ENCODE results near the gene GPAT2.
"Not testable (repeated sequence)": the region's sequence is repeated elsewhere in the genome, so short reads cannot be mapped to it uniquely, and the experiment has no call there.

Gene GPAT2

GRCh38 chr2:96023701-96024100 lies 11.0 kb downstream of the GPAT2 start:
- DNase-seq (ENCODE audit: low read depth) = not testable (repeated sequence)

GRCh38 chr2:96022701-96023447 lies 11.8 kb downstream of the GPAT2 start:
- DNase-seq (ENCODE audit: low read depth) = peak; percentile 49

- DNase-seq (ENCODE audit: low read depth) = not testable (repeated sequence)
Measured at GRCh38 chr2:96022126-96022525, 12.6 kb downstream of the GPAT2 start.

- DNase-seq (ENCODE audit: low read depth) = not testable (repeated sequence)
Measured at GRCh38 chr2:96021142-96021541, 13.6 kb downstream of the GPAT2 start.

GRCh38 chr2:96019909-96020590 lies 14.7 kb downstream of the GPAT2 start:
- DNase-seq (ENCODE audit: low read depth) = not testable (repeated sequence)

GRCh38 chr2:96016321-96016720 lies 18.4 kb downstream of the GPAT2 start:
- not testable (repeated sequence) for DNase-seq (ENCODE audit: low read depth)

- DNase-seq (ENCODE audit: low read depth) = not testable (repeated sequence)
Measured at GRCh38 chr2:96012792-96013264, 21.9 kb downstream of the GPAT2 start.

- DNase-seq (ENCODE audit: low read depth) = not testable (repeated sequence)
Measured at GRCh38 chr2:96012086-96012791, 22.5 kb downstream of the GPAT2 start.

- DNase-seq (ENCODE audit: low read depth) = not testable (repeated sequence)
Measured at GRCh38 chr2:96011129-96011455, 23.6 kb downstream of the GPAT2 start.

- peak; percentile 96 for DNase-seq (ENCODE audit: low read depth)
Measured at GRCh38 chr2:96010320-96011128, 24.2 kb downstream of the GPAT2 start.

GRCh38 chr2:96009833-96010232 lies 24.9 kb downstream of the GPAT2 start:
- not testable (repeated sequence) for DNase-seq (ENCODE audit: low read depth)

GRCh38 chr2:96008051-96008450 lies 26.7 kb downstream of the GPAT2 start:
- DNase-seq (ENCODE audit: low read depth) = not testable (repeated sequence)

- DNase-seq (ENCODE audit: low read depth) = not testable (repeated sequence)
Measured at GRCh38 chr2:96006248-96006647, 28.5 kb downstream of the GPAT2 start.

GRCh38 chr2:95992520-95993272 lies 42.0 kb downstream of the GPAT2 start:
- DNase-seq (ENCODE audit: low read depth) = not testable (repeated sequence)

- DNase-seq (ENCODE audit: low read depth) = not testable (repeated sequence)
Measured at GRCh38 chr2:95992102-95992501, 42.6 kb downstream of the GPAT2 start.

- not testable (repeated sequence) for DNase-seq (ENCODE audit: low read depth)
Measured at GRCh38 chr2:95991351-95992094, 43.2 kb downstream of the GPAT2 start, which contains the start of gene ANKRD36C. Gene ANKRD36C (minus strand): TSS chr2:95991824. CDS start chr2:95991708, 116 bp downstream.

- DNase-seq (ENCODE audit: low read depth) = not testable (repeated sequence)
Measured at GRCh38 chr2:95990884-95991283, 43.8 kb downstream of the GPAT2 start.
